ENCODE measurements around the gene FTH1.

The FTH1 gene

GRCh38 chr11:61949169-61950034 is 18.0 kb downstream of the FTH1 start:
- DNase-seq (ENCODE audit: extremely low read depth, low read depth) = peak; percentile 97
- no peak for TF ChIP-seq CTCF (IDR thresholded peaks at IDR 0.05; ENCODE audit: low read depth, low read length)

GRCh38 chr11:61948505-61948904 is 18.9 kb downstream of the FTH1 start:
- DNase-seq (ENCODE audit: extremely low read depth, low read depth) = no peak
- no peak for TF ChIP-seq CTCF (IDR thresholded peaks at IDR 0.05; ENCODE audit: low read depth, low read length)

GRCh38 chr11:61947486-61948210 is 19.8 kb downstream of the FTH1 start:
- peak; percentile 82 for DNase-seq (ENCODE audit: extremely low read depth, low read depth)
- peak; percentile 100 for TF ChIP-seq CTCF (IDR thresholded peaks at IDR 0.05; ENCODE audit: low read depth, low read length)

GRCh38 chr11:61946894-61947293 is 20.5 kb downstream of the FTH1 start:
- no peak for TF ChIP-seq CTCF (IDR thresholded peaks at IDR 0.05; ENCODE audit: low read depth, low read length)
- DNase-seq (ENCODE audit: extremely low read depth, low read depth) = no peak

GRCh38 chr11:61945191-61945590 is 22.2 kb downstream of the FTH1 start:
- DNase-seq (ENCODE audit: extremely low read depth, low read depth) = no peak
- no peak for TF ChIP-seq CTCF (IDR thresholded peaks at IDR 0.05; ENCODE audit: low read depth, low read length)

GRCh38 chr11:61940466-61940865 is 27.0 kb downstream of the FTH1 start:
- no peak for TF ChIP-seq CTCF (IDR thresholded peaks at IDR 0.05; ENCODE audit: low read depth, low read length)
- no peak for DNase-seq (ENCODE audit: extremely low read depth, low read depth)

GRCh38 chr11:61935861-61936260 is 31.6 kb downstream of the FTH1 start:
- no peak for DNase-seq (ENCODE audit: extremely low read depth, low read depth)
- no peak for TF ChIP-seq CTCF (IDR thresholded peaks at IDR 0.05; ENCODE audit: low read depth, low read length)
